ENCODE results near the gene PIGN.

Gene PIGN

GRCh38 chr18:62122330-62122729 is 64.5 kb downstream of the PIGN start:
- in situ Hi-C loops (cut with HindIII; ENCODE audit: low sequenced_read_pairs): no loop called here

DNA sequence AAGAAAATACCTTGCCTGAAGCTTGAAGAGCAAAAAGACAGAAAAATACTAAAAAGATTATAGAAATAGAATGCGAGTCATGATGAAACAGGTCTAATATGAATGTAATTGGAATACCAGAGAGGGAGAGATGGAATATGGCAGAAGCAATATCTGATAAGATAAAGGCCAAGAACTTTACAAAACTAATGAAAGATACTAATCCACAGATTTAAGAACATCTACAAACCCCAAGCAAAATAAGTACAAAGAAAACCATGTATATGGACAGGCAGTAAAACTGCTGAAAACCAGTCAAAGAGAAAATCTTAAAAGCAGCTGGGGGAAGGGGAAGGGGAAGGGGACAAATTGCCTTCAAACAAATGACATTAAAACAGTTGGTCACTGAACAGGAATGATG is 67.0 kb downstream of the PIGN start:
- in situ Hi-C loops (cut with HindIII; ENCODE audit: low sequenced_read_pairs): no loop called here

DNA sequence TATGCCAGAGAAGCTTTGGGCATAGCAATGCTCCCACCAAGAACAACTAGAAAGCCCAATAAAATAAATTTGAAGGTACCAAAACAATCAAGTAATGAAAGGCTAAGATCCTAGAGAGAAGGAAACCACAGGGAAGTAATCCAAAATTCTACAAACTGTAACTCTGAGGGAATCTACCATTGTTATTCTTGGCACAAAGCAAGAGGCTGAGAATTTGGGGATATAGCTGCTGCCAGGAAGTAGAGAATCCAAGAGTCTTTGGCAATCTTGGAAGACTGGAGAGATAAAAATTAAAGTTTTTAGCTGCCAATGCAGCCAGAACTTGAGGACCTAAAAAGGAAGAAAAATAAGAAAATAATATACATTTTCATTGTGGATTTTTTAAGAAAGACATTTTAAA is 68.5 kb downstream of the PIGN start:
- in situ Hi-C loops (cut with HindIII; ENCODE audit: low sequenced_read_pairs): no loop called here

DNA sequence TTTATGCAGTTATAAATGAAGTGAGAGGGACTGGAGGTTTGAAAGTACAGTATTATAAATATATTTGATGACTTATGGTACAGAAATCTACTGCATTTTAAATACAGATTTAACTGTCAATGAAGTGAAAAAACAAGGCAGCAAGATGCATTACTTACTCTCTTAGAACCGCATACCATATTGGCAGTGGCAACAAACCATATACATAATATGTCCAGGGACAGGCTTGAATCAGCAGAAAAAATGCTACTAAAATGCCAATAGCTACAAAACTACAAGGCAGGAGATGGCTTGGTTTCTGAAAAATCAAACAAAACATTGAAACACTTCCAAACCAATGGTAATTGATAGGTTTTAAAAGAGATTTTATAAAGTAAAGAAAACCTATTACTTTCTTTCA is 77.2 kb downstream of the PIGN start:
- in situ Hi-C loops (cut with HindIII; ENCODE audit: low sequenced_read_pairs): no loop called here

GRCh38 chr18:62107881-62108280 is 79.0 kb downstream of the PIGN start:
- in situ Hi-C loops (cut with HindIII; ENCODE audit: low sequenced_read_pairs): no loop called here

DNA sequence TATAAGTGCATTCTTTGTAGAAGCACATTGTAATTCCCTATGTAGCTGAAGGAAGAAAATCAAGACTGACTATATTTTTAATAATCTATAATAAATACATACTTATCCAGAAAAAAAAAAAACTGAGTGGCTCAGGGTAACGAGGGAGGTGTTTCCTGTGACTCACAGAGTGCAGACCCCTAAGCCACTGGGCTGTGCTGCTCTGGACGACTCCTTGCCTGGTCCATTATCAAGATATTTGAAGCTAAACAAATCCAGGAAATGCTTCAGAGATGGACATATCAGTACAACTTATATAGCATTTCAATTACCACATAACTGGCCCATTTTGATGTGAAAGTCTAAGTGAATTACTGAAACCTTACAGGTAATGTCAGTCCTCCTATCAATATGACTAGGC is 80.6 kb downstream of the PIGN start:
- in situ Hi-C loops (cut with HindIII; ENCODE audit: low sequenced_read_pairs): no loop called here

DNA sequence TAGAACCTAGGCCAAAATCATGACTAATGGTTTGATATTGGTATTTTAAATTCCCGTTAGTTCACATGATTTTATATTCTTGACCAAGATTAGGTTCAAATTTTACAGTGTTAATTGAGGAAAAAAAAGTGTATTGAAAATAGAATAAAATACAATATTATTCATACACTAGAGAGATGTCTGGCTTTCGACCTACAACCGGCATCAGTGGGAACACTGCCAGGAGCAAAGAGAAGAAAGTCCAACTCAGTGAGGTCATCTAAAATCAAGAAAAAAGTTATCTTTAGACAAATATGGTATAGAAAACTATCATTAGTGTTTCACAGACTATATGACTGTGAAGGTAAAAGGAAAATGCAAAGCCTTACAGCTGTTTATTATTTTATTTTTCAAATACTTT is 81.5 kb downstream of the PIGN start:
- in situ Hi-C loops (cut with HindIII; ENCODE audit: low sequenced_read_pairs): no loop called here

DNA sequence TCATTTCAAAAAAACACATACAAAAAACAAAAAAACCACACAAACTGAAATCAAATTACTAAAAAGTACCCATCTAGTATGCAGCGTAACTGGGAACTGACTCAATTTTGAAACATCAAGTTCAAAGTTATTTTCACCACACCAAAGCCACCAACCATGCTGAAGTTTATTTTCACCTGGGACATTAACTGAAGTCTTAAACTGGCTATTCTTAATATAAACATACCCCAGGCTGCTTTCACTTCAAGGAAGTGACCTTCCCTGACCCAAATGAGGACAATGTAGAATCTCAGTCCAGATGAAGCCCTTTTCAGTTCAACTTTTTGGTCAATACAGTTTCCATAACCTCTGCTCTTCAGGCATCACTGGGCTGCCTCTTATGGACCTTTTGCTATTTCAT is 84.6 kb downstream of the PIGN start:
- in situ Hi-C loops (cut with HindIII; ENCODE audit: low sequenced_read_pairs): no loop called here

DNA sequence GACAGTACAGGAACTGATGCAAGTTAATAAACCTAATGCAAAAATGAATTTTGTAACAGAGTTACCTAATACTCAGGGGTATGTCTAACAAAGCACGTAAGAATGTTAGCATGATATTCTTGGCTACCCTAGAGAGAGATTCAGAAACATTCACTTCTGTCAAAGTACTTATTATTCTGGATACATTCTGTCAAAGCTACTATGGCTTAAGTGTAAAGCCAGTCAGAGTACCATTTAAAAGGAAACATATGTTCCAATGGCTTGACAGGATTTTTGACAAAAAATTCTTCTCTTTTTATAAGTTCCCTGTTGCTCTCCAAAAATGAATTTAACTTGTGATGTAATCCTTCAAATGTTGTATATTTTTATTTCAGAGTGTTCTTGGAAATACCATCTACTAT is 85.5 kb downstream of the PIGN start:
- in situ Hi-C loops (cut with HindIII; ENCODE audit: low sequenced_read_pairs): no loop called here

GRCh38 chr18:62098960-62099359 is 87.9 kb downstream of the PIGN start:
- in situ Hi-C loops (cut with HindIII; ENCODE audit: low sequenced_read_pairs): no loop called here

- in situ Hi-C loops (cut with HindIII; ENCODE audit: low sequenced_read_pairs): no loop called here
These were observed 89.2 kb downstream of the PIGN start for GRCh38 chr18:62097698-62098097.

DNA sequence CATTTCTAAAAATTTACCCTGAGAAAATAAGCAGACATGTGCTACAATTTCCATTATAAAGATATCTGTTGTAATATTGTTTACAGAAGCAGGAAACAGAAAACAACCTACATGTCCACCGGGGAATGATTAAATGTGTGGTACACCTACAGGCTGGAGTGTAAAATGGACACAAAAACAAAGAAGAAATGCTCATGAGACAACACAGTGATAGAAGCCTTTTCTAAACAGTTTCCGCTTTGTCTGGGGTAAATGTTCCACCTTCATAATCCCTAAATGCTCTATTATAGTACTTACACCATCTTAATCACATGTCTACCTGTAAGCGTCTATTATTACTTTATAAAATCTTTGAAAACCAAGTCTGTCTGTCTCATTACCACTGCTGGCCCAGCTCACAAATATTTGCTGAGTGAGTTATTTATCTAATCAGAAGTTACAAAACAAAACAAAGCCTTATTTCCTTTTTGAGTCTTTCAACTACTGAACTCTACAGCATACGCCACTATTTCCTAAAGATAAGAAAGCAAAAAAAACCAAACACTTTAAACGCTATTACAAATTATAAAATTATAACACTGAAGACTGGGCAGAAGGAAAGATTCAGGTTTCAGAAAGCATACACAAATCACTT is 95.3 kb downstream of the PIGN start:
- in situ Hi-C loops (cut with HindIII; ENCODE audit: low sequenced_read_pairs): no loop called here

- in situ Hi-C loops (cut with HindIII; ENCODE audit: low sequenced_read_pairs): no loop called here
These were observed 97.7 kb downstream of the PIGN start for GRCh38 chr18:62089174-62089573.

DNA sequence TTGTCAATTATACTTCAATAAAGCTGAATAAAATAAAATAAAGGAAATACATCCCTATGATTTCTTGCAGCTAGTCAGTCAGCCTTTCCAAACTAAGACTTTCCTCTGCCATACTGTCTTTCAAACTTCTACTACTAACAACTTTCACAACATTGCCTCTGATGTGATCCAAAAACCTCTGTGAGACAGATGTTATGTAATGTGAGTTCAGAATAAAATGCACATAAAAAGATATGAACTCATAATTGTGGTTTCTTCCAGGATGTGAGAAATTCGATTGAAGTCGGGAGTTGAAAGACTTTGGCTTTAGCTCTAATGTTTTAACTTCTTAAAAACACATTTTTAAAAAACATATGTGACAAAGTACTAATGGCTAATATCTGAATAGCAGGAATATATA is 98.7 kb downstream of the PIGN start:
- in situ Hi-C loops (cut with HindIII; ENCODE audit: low sequenced_read_pairs): no loop called here

DNA sequence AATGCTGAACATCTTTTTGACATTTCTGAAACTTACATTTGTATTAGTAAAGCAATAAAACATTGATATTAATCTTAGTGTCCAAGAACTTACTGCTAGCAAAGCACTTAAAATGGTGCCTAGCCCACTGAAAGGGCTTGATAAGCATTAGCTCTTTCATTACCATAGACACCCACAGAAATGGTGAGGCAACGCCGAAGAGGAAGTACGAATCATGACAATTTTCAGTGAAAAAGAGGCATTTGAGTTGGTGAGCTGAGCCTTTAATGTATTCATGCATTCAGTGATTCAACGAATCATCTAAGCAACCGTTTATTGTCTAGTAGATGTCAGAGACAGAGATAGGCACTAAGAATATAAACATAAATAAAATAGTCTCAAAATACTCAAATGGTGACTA is 101.1 kb downstream of the PIGN start:
- in situ Hi-C loops (cut with HindIII; ENCODE audit: low sequenced_read_pairs): no loop called here

- in situ Hi-C loops (cut with HindIII; ENCODE audit: low sequenced_read_pairs): no loop called here
These were observed 105.0 kb downstream of the PIGN start for GRCh38 chr18:62081761-62082294.

DNA sequence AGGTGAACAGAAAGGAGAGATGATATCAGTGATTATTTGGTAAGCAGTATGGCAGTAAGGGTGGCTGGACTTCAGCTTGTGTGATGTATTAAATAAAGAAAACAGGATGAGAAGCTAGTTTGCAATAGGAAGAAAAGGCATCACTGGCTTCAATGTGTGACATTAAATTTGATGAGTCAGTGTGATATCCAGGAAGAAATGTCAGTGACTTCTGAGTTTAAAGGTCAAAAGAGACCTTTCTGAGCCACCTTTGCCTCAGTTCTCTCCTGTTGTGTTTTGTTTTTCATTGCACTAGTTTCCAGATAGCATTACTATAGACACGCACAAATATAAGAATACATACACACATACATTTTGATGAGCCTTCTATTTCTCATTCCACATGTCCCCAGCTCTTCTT is 105.6 kb downstream of the PIGN start:
- in situ Hi-C loops (cut with HindIII; ENCODE audit: low sequenced_read_pairs): no loop called here

DNA sequence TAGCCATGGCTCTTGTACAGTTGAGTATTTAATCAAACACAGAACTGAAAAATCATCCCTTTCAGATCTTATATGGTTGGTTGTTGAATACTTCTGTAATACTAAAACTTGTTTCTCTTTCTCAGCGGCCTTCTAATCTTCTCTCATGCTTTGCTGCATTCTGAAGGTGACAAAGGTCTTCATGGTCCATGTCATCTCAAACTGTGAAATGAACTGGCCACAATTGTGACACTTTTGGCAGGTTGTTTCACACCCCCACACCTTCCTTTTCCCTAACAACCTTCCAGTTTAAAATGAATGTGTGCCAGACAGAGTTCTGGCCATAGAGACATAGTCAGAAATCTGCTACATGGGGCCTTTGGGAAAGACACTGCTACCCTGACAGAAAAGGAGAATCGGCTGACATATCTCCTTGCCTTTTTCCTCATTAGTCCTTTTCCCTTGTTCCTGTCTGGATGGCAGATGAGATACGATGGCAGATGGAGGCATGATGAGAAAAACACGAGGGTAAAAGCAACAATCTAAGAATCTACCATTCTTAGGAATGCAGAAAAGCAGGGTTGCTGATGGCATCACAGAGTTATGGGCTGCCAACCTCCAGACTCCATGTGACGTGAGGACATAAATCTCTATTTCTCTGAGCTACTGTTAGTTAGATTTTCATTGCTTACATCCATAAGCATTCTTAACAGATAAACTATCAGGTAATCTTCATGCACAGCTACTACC is 106.5 kb downstream of the PIGN start:
- in situ Hi-C loops (cut with HindIII; ENCODE audit: low sequenced_read_pairs): no loop called here

DNA sequence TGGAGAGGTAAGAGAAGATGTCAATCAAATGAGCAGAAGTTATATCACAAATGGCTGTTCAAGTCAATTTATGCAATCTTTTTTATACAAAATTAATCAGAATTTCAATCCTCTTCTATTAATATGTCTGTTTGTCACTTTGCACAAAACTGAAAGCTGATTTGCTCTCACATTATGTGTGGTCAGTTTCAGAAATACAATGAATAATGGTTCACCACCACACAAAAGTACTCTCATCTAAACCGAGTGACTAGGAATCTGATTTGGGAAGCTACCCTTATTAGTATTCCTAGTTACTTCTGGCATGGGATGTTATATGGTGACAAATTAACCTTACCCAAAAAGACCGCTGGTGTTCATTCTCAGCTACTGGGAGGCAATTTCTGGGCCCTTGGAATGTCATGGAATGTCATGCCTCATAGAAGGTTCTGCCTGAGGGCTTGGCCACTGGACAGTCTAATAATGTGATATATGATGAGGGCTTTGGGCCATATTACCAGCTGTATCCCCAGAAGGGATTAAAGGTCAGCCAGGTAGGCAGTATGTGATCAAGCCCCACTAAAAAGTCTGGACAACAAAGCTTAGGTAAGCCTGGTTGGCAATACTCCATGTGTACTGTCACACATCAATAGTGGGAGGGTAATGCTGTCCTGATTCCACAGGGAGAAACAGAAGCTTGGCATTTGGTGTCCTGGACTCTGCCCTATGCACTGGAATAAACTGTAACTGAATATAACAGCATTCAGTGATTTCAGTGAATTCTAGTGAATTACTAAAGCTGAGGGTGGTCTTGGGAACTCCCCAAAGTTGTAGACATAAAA is 113.2 kb downstream of the PIGN start:
- in situ Hi-C loops (cut with HindIII; ENCODE audit: low sequenced_read_pairs): no loop called here

DNA sequence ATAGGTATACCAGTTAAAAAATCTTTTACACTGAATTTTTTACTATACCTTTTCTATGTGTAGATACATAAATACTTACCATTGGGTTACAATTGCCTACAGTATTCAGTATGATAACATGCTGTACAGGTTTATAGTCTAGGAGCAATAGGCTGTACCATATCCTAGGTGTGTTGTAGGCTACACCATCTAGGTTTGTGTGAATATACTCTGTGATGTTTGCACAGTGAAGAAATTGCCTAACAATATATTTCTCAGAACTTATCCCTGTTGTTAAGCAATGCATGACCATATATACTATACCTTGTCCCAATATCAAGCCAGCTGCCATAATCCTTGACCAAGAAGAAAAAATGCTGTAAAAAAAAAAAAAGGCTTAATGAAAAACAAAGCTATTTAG is 114.5 kb downstream of the PIGN start:
- in situ Hi-C loops (cut with HindIII; ENCODE audit: low sequenced_read_pairs): no loop called here

- in situ Hi-C loops (cut with HindIII; ENCODE audit: low sequenced_read_pairs): no loop called here
These were observed 115.8 kb downstream of the PIGN start for GRCh38 chr18:62071071-62071470.

DNA sequence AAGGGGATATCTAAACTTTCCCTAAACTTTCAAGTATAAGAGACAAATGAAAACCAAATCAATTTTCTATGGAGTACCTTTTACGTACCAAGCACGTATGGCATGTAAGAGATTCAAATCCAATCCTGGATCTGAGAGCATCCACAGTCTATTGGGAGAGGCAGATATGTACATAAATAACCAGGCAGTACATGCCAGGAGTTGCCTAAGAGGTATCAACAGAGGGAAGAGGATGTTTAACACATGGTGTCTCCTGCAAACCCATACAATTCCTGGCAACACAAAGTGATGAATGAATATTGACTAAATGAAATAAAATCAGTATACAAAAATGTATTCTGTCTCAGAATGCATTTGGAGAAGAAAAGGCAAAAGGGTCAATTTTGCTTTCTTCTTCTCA is 116.6 kb downstream of the PIGN start:
- in situ Hi-C loops (cut with HindIII; ENCODE audit: low sequenced_read_pairs): no loop called here
